Medulla oblongata (tissue), 1 donor: ENCODE data around the gene STRBP.

Experiments used
- DNase-seq: peaks from one replicate; pipeline ENCODE4 v3.0.0-alpha.2; 2015; ENCODE audit errors: extremely low spot score

The STRBP gene

GRCh38 chr9:123098096-123098459 is 170.3 kb downstream of the STRBP start:
- DNase-seq = no peak

GRCh38 chr9:123097430-123098095 is 170.8 kb downstream of the STRBP start:
- DNase-seq = no peak

GRCh38 chr9:123096987-123097386 is 171.4 kb downstream of the STRBP start:
- no peak for DNase-seq

- DNase-seq = no peak
These were observed 175.2 kb downstream of the STRBP start for GRCh38 chr9:123093141-123093540.

GRCh38 chr9:123091459-123091858 is 176.9 kb downstream of the STRBP start:
- no peak for DNase-seq

GRCh38 chr9:123090956-123091355 is 177.4 kb downstream of the STRBP start:
- DNase-seq = no peak

- no peak for DNase-seq
These were observed 178.0 kb downstream of the STRBP start for GRCh38 chr9:123090198-123090896.

- DNase-seq = no peak
These were observed 178.6 kb downstream of the STRBP start for GRCh38 chr9:123089790-123090189.

GRCh38 chr9:123089040-123089439 is 179.3 kb downstream of the STRBP start:
- DNase-seq = no peak

- no peak for DNase-seq
These were observed 181.0 kb downstream of the STRBP start for GRCh38 chr9:123087359-123087888.

GRCh38 chr9:123085916-123086315 is 182.5 kb downstream of the STRBP start:
- DNase-seq = no peak

GRCh38 chr9:123084256-123084655 is 184.1 kb downstream of the STRBP start:
- no peak for DNase-seq

- no peak for DNase-seq
These were observed 184.7 kb downstream of the STRBP start for GRCh38 chr9:123083680-123084079.

GRCh38 chr9:123081824-123082223 is 186.6 kb downstream of the STRBP start:
- peak; percentile 53 for DNase-seq

GRCh38 chr9:123080444-123080843 is 187.9 kb downstream of the STRBP start:
- DNase-seq = no peak

- DNase-seq = no peak
These were observed 193.8 kb downstream of the STRBP start for GRCh38 chr9:123074628-123075027.

GRCh38 chr9:123073991-123074422 is 194.4 kb downstream of the STRBP start:
- DNase-seq = no peak

GRCh38 chr9:123073441-123073840 is 194.9 kb downstream of the STRBP start:
- DNase-seq = no peak

- DNase-seq = no peak
These were observed 195.9 kb downstream of the STRBP start for GRCh38 chr9:123072407-123072995.
